GM21619 (cell line): ENCODE results near the gene DNM3.

Source experiments
- ATAC-seq: cut with Tn5 transposase; IDR thresholded peaks from one replicate; pipeline ENCODE4 v1.9.1; 2021; ENCODE audit not compliant: unreplicated experiment

The DNM3 gene

DNA sequence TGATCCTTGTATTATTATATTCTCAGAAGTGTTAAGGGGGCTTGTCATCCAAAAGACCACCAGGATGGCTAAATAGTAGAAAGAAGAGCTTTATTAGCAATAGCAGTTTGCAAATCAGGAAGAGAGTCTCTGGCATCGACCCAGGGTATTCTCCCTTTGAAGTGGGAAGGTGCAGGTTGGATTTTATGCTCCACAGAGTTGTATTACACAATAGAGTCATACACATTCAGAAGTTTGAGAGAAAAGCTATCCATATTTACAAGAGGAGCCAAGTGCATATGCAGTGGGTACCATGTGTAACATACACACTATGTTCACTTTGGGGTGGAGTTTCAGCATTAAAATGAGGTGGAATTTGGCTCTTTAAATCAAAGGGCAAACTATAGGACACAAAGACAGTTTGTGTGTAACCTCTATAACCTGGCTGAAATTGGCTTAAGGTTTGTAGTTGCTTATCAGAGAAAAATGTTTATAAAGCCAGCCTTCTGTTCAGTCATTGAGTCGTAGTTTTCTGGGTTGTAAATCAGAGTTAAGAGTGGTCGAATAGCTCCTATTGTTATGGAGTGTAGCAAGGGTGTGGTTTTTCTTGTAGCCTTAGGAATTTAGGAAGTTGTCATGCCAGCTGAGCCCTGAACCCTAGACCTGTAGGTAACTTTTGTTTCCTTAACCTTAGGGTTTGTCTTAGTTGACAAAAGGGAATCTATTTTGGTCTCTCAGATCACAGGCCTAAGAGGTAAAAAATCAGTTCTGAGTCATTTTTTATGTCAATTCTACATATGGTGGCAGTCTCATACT is 125.3 kb downstream of the DNM3 start:
- no peak for ATAC-seq

DNA sequence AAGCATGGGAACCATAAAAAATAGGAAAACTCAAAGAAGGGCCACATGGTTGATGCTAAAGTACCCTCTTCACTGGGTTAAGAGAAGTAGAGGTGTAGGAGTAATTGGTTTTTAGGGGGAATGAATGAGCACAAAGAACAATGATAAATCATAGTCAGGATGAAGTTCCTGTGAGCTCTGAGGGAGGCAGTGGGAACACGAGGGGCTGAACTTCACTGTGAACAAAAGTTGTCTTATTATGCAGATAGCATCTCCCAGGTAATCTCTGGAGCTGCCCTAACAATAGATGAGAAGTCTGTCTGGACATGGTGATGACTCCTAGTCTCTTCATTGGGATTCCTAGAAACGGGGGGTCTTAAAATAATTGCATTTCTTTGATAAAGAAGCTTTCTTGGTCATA is 127.9 kb downstream of the DNM3 start:
- ATAC-seq, result no peak

DNA sequence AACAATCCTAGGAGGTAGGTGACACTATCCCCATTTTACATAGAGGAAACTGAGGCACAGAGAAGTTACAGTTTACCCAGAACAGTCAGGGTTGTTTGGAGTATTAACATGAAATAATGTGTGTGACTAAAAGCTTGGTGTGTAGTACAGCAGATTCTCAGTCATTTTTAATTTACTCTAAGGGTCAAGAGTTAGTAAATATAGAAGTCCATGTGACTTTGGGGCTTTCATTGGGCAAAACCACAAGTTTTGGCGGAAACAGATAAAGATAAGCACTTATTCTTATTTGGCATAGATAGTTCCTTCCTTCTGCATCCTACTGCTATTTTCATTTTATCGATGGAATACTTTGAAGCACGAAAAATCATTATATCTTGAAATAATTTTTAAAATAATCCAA is 128.5 kb downstream of the DNM3 start:
- no peak for ATAC-seq

DNA sequence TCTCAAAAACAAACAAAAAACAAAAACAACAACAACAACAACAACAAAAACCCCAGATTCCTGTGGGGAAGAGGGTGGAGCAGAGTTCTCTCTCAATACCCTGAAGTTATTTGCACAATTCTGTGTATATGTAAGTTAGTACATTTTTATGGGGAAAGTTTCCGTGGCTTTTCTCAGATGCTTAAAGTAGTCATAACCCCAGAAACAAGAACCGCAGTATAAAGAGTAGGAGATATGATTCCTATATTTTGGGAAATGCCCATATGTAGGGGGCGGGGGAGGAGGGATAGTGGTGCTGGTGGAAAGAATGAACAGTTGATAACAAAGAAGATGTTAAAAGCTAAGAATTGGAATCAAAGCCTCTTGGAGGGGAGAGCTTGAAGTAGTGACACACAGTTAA is 131.5 kb downstream of the DNM3 start:
- no peak for ATAC-seq

DNA sequence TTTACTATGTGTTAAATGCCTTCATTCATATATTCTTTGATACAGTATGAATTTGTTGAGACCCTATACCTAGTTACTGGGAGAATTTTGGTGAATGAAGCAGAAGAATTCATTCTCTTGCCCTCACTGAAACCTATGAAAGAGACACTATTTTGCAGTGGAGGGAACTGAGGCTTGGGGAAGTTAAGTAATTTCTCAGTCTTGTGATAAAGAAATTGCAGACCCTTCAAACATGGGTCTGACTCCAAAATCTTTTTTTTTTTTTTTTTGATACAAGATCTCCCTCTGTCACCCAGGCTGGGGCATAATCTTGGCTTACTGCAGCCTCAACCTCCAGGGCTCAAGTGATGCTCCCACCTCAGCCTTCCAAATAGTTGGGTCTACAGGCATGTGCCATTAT is 132.1 kb downstream of the DNM3 start:
- no peak for ATAC-seq

DNA sequence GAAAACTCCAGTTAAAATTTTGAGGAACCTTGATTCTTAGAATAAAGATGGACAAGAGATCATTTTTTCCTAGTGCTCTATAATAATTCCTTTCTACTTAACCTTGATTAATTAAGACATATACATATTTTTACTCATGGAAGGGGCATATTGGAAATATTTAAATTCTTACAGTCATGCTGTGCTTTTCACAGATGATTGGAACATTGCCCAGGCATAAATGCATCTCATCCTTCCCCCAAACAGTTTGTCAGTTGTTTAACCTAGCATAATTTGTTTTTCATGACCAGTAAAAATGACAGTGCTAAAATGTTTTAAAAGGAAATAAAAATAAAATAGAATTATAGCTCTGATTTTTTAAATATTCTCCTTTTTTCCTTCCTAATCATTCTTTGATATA is 140.0 kb downstream of the DNM3 start:
- ATAC-seq, result no peak

DNA sequence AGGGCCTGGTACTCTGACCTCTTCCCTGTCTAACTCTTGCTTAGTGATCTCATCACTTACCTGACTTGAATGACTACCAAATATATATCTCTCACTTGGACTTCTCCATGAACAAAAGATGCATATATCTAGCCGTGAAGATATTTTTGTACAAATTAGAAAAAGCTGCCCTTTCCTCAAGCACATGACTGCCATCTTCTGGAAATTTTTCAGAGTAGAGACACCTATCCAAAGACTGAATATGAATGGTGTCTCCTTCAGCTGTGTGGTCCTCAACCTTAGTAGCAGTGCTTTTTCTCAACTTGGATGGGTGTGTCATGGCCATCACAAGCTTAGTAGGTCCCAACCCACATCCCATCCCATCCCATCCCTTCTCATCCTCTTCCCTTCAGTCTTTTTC is 142.3 kb downstream of the DNM3 start:
- ATAC-seq, result no peak

DNA sequence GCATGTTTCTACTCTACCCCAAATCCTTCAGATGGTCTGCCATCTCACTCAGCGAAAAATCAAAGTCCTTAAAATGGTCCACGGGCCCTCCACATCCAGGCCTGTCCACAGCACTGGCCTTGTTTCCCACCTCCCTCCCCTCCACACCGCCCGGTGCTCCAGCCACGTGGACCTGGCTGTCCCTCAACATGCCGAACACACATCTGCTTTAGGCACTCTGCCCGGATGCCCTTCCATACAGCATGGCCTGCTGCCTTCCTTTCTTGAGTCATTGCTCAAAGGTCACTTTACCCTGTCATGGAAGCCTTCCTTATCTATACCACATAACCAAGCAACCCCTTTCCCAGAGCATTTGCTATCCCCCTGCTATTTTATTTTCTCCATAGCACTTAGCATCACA is 143.0 kb downstream of the DNM3 start:
- ATAC-seq, result no peak

DNA sequence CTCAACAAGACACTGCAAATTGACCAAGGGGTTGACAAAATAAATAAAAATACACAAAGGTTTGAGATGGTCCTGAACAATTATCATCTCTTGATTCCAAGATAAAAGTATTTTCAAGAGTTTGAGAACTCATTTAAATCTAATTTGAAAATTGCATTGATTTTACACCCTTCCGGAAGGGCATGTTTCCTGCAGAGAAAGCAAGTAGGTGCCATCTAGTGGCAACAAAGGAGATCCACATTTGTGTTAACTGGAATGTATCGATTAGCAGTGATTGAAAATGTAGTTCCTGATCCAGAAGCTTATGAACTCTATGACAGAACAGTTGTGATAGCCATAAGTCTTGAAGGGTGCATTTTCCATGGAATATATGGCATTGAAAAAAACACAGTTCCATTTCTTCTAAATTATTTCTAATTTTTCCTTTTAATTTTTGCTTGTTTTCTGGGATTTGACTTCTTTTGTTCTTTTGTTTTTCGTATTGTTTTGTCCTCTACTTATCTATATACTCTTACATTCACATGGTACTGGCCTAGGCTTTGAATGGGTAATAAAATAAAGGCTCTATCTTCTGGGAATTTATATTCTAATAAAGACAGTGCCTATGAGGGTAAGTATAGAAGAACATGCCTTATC is 143.7 kb downstream of the DNM3 start:
- ATAC-seq, result peak; percentile 46

DNA sequence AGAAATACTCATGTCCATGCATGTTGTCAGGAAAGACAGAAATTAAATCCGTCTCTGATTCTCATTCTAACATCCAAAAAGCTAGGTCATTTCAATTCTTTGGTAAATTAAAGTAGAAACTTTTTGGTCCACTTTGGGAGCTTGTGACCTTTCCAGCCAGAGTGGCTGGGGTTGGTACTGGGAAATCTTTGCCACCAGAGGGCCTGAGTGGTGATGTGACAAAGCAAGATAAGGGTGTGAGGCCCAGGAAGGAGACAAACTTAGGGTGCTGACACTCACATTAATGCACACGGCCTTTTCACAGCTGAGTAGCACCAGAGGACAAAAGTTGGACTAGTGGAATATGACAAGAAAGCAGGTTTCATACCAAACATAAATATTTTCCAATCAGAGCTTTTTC is 144.3 kb downstream of the DNM3 start:
- ATAC-seq, result no peak

DNA sequence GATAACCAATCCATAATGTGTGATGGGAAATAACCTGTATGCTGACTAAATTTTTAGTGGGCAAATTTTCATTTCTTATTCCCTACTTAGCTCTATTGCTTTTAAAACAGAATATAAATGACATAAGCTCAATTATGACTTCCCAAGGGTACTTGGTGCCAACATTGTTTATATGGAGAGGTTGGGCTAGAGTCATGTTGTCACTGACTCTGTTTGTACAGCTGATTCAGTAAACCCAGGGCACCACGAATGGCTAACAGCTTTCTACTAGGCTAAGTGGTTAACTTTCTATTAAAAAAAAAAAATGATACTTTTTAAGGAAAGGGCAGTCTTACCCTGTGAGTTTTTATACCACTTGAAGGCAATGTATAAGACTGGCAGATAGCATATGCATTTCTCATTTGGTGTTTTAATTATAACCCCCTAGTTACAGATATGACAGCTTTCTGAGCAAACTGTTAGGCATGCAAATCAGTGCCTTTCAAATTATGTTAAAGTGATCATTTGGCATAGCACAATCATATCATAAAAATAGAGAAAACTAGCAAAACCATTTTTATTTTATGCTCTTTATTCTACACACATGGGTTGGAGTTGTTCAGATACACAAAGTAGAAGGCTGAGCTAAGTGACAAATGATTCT is 147.1 kb downstream of the DNM3 start:
- no peak for ATAC-seq

DNA sequence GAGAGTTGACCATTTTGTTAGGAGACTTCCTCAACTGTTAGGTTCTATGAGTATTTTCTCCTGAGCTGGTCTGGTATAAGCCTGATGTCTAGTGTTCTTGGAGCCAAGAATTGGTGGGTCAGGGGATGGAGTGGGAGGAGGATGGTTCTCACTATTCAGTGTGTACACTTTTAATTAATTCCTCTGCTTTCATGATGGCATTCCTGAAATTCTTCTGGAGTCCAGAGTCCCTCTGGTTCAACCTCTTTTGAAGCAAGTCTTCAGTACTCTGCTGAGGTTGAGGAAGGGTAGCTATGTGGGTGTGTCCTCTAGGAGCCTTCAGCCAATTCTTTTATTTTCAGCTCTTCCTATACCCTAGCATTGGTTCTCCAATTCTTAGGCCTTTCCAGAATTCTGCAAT is 149.1 kb downstream of the DNM3 start:
- ATAC-seq, result no peak

DNA sequence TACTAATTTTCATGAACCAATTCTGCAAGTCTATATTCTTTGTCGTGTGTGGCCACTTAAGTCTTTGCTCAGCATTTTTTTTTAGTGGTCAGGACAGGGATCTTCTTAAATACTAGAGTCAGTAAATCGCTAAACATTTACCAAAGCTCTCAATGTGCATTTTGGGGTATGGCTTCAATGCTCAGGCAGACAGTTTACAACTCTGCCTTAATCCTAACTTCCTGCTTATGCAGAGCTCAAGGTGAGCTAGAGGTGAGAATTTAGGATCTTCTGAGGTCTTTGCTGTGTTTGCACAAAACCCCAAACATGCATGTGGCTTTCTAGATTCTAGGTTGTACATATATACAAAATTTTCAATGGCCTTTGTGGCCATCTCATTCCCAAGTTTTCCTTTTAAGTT is 153.0 kb downstream of the DNM3 start:
- ATAC-seq, result no peak

DNA sequence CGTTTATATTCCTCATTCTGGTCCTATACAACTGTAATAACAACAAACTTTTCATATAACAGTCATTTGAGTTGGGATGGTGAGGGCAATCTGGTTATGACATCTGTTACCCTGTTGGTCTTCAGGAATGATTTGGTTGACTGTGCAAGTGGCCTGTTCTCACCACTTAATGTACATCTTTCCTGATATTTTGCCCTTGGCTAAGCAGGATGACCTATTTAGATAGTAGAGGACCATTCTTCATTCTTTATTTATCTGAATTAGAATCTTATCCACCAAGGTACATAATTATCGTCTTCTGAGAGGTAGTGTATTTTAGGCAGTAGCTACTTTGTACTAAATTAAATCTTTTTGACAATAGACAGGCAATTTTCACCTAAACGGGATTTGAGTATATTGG is 154.3 kb downstream of the DNM3 start:
- no peak for ATAC-seq

DNA sequence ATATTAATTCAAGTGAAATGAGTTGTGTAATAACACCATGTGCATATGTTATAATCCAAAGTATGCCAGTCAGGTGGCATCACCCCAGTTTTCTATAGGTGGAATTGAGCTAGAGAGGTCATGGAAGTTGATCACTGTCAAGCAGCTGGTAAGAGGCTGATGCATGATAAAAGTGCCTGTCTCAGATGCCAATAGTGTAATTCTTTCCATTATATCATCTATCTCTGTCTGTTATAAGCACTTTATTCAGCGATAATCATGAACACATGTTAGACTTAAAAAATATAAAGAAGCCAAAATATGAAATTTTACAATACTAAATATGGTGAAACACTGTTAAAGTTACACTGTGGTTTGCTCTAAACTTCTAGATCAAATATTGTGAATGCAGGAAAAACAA is 156.6 kb downstream of the DNM3 start:
- ATAC-seq, result no peak

DNA sequence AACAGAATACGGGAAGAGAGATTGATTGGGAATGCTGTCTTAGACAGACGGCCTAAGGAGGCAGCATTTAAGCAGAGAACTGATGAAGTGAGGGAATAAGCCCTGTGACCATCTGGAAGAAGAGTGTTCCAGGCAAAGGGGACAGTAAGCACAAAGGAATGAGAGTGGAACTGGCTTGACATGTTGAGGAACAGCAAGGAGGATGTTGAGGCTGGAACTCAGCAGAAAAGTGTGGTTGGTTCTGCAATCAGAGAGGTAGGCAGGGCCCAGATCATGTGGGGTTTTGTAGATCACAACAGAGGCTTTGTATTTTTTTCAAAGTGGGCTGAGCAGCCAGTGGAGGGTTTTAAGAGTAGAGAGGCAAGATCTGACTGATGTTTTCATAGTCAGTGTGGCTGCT is 157.4 kb downstream of the DNM3 start:
- no peak for ATAC-seq

DNA sequence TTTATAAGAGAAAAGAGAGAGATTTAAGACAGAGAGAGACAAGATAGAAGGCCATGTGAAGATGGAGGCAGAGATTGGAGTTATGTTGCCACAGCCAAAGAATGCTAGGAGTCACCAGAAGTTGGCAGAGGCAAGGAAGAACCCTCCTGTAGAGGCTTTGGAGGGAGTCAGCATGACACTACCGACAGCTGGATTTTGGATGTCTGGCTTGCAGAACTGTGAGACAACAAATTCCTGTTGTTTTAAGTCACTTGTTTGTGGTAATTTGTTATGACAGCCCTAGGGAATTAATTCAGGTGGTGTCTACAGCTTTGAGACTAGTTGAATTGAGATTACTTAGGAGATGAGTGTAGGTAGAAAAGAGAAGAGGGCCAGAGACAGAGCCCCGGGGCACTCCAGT is 158.5 kb downstream of the DNM3 start:
- ATAC-seq, result no peak

DNA sequence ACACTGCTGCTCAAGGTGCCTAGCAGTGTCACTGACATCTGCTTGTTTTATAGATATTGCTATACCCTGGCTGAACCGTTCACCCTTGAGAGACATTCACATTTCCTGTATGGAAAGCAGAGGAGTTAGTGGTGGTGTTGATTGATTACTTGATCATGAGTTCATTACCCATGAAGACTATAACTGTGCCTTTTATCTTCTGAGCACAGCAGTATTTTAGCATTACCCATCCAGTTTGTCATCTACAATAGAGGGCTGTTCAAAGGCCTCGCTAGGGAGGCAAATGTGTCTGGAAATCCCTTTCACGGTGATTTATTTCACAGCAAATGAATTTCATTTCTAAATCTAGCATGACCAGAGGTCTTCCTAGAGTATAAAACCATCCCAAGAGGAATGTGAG is 160.0 kb downstream of the DNM3 start:
- ATAC-seq, result no peak

DNA sequence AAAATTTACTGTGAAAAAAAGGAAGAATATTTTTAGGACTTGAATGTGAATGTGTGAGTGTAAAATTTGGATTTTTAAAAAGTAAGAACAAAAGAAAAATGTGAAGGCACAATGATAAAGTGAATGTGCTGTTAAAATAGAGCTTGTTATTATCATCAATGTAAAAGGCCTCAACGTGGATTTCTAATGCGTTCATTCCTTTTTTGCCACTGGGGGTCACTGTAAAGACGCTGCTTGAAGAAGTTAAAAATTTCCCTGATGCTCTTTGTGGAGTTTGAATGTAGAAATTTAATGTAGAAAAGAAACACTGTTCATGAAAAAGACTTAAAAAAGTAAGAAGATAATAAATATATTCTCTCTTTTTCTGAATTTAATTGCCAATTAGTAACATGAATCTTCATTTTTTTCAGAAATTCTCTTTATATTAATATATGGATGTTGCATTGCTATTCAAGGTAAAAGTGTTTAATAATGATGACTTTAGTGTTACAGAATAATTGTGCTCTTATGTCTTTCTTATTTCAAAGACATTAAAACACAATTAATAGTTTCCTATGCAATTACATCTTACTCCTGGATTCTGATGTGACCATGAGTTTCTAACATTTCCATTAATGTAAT is 161.5 kb downstream of the DNM3 start:
- ATAC-seq, result no peak

DNA sequence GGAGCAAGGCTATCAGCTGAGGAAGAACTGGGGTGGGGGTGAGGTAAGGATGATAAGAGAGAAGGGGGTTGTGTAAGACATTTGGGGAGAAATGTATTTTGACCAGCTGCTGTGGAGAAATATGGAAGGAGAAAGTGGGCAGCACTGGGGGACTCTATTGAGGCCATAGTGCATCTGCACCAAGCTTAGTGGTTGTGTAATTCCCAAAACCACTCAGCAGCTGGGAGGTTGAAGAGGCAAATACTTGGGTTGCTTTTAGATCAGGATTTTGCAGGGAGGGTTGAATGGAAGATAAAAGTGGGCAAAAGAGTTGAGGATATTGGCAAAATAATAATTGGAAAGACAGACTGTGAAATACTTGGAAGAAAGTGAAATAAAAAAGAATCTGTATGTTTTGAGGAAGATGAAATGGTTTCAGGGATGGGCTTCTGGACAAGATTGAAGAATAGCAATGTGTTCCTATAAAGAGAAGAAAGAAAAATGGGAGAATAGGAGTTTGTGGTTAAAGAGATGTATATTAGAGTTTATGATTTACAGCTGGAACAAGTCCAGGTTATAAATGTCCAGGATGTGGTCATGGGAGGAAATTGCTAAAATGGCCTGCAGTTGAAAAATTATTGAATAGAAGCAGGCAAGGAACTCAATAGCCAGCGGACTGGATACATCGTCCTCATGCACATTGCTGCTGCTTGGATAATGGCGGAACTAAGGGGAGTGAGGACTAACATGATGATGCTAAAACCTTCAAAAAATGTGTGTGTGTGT is 162.7 kb downstream of the DNM3 start:
- no peak for ATAC-seq

DNA sequence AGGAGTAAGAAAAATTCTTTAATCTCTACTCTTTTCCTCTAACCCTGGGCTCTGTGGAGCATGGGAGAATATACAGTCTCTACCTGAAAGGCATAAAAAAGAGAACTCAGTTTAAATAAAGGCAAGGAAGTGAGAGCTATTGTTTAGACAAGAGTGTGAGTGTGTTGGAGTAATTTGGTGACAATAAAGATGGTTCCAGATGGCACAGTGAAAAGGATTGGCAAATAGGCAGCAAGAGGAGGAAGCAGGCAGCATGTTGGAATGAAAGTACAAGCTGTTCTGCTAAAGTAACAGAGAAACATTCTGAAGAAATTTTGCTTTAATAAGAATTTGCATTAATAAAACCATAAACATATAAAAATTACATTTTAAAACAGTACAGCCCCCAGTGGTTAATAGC is 163.4 kb downstream of the DNM3 start:
- no peak for ATAC-seq
